ENCODE data around the gene GPBAR1. TPM values are rescaled to one million over a fixed set of nuclear protein-coding genes. Genes with fewer than 3 reads are reported as not detected.

The GPBAR1 gene
- total and polyA plus RNA-seq, 9 of the 15 experiments (the other 6 are each of a cell fraction or from before 2014, with no cell fraction given): not detected

- TF ChIP-seq CTCF (IDR thresholded peaks at IDR 0.05 in 2 of 3, conservative IDR thresholded peaks at IDR 0.05 in 1 of 3; ENCODE audit: insufficient read depth in 2 of 3, low read depth in 1 of 3, low read length in 3 of 3) (no peak), KAT8 (IDR thresholded peaks at IDR 0.05; ENCODE audit: low read depth) (no peak), USF1 (CRISPR knock-in tag; IDR thresholded peaks at IDR 0.05) (no peak), ATF1 (CRISPR knock-in tag; IDR thresholded peaks at IDR 0.05) (no peak), ATF1 (tag; IDR thresholded peaks at IDR 0.05) (peak; percentile 78), STAT5B (CRISPR knock-in tag; IDR thresholded peaks at IDR 0.05) (no peak), SETDB1 (IDR thresholded peaks at IDR 0.05; ENCODE audit: low read length) (no peak), BCLAF1 (IDR thresholded peaks at IDR 0.05; ENCODE audit: borderline replicate concordance in 1 of 2, control insufficient read depth in 1 of 2, low read depth in 2 of 2, low read length in 1 of 2) (no peak), ZKSCAN3 (CRISPR knock-in tag; IDR thresholded peaks at IDR 0.05) (no peak), NR1H2 (CRISPR knock-in tag; IDR thresholded peaks at IDR 0.05) (no peak), ZNF518B (CRISPR knock-in tag; IDR thresholded peaks at IDR 0.05) (no peak), PPARD (CRISPR knock-in tag; IDR thresholded peaks at IDR 0.05) (no peak), NFE2L1 (tag; IDR thresholded peaks at IDR 0.05; ENCODE audit: borderline replicate concordance, low read depth) (no peak), KLF10 (CRISPR knock-in tag; IDR thresholded peaks at IDR 0.05) (no peak), SMAD2 (IDR thresholded peaks at IDR 0.05; ENCODE audit: low read depth, low read length) (no peak), SMARCA4 (IDR thresholded peaks at IDR 0.05) (peak; percentile 20; the same call in 1 of the 2 replicates), ZNF121 (CRISPR knock-in tag; conservative IDR thresholded peaks at IDR 0.05) (no peak), POLR2AphosphoS5 (IDR thresholded peaks at IDR 0.05; ENCODE audit: control insufficient read depth, insufficient read depth, low read depth, low read length) (no peak; the same call in 1 of the 2 replicates), CREM (IDR thresholded peaks at IDR 0.05; ENCODE audit: low read depth) (peak; percentile 72), ZNF134 (CRISPR knock-in tag; conservative IDR thresholded peaks at IDR 0.05) (no peak)
Observed at GRCh38 chr2:218286570-218287459, 26.0 kb downstream of the GPBAR1 start (continued).

Data from K562 (cell line).